Measurements from ENCODE around the gene RAB18. TPM values are rescaled to one million over a fixed set of nuclear protein-coding genes. Genes with fewer than 3 reads are reported as not detected.
A peak's percentile ranks its signal among the peaks of the same experiment; 100 is the strongest.

Gene RAB18
- total RNA-seq, 6 experiments from 2014 or later, result 25.6 to 66.1 (median 53.3) TPM

GRCh38 chr10:27558612-27559020, 54.5 kb downstream of the RAB18 start:
- ATAC-seq, result peak; percentile 89 to 95 (median 92)
- no peak overlapping the region for H3K4me3 ChIP-seq
- H3K9me3 ChIP-seq, result no peaks in the 10 kb centered on the region
- no peak for TF ChIP-seq POLR2A (IDR thresholded peaks at IDR 0.05)
- TF ChIP-seq CTCF (IDR thresholded peaks at IDR 0.05), result peak; percentile 64 to 75 (median 70)
- intact Hi-C loops (cut with DNase I), result loop anchor here in 1 of 2 donors (10.0 kb wide), 1 partner anchor 96 kb away; no protein-coding TSS in a partner anchor
- H3K36me3 ChIP-seq, result no peaks in the 10 kb centered on the region
- WGBS (ENCODE audit: insufficient coverage, low coverage, low lambda C conversion rate, missing lambda C conversion rate), result 0% methylated on average over 3 of the region's 3 CpGs
- no peaks in the 10 kb centered on the region for H3K4me1 ChIP-seq
- no peaks in the 10 kb centered on the region for H3K27me3 ChIP-seq
- peak in 1 of 3 donors; percentile 62 for DNase-seq
- H3K27ac ChIP-seq, result no peak overlapping the region

DNA sequence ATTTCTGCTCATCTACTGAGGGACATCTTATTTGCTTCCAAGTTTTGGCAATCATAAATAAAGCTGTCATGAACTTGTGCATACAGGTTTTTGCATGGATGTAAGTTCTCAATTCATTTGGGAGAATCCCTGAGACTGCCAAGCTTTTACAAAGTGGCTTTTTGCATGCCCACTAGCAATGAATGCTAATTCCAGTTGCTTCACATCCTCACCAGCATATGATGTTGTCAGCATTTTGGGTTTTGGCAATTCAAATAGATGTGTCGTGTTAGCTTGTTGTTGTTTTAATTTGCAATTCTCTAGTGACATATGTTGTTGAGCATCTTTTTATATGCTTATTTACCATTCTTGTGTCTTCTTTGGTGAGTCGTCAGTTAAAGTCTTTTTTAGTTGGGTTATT, 57.2 kb downstream of the RAB18 start:
- H3K27me3 ChIP-seq, result no peaks in the 10 kb centered on the region
- intact Hi-C loops (cut with DNase I), result no loop called here
- no peak overlapping the region for H3K4me3 ChIP-seq
- WGBS (ENCODE audit: insufficient coverage, low coverage, low lambda C conversion rate, missing lambda C conversion rate), result 72% methylated on average over 2 of the region's 2 CpGs
- TF ChIP-seq POLR2A (IDR thresholded peaks at IDR 0.05) (no peak), CTCF (IDR thresholded peaks at IDR 0.05) (no peak)
- no peaks in the 10 kb centered on the region for H3K36me3 ChIP-seq
- no peak for DNase-seq
- H3K9me3 ChIP-seq, result no peaks in the 10 kb centered on the region
- no peak overlapping the region for H3K27ac ChIP-seq
- ATAC-seq, result no peak
- H3K4me1 ChIP-seq, result no peaks in the 10 kb centered on the region

- TF ChIP-seq POLR2A (IDR thresholded peaks at IDR 0.05) (no peak), CTCF (IDR thresholded peaks at IDR 0.05) (no peak)
- H3K9me3 ChIP-seq, result no peaks in the 10 kb centered on the region
- H3K4me1 ChIP-seq, result no peaks in the 10 kb centered on the region
- intact Hi-C loops (cut with DNase I), result no loop called here
- H3K4me3 ChIP-seq, result no peak overlapping the region
- no peak overlapping the region for H3K27ac ChIP-seq
- H3K36me3 ChIP-seq, result no peaks in the 10 kb centered on the region
- H3K27me3 ChIP-seq, result no peaks in the 10 kb centered on the region
- DNase-seq (no peak), ATAC-seq (no peak)
- 43% methylated on average over 1 of the region's 1 CpG for WGBS (ENCODE audit: insufficient coverage, low coverage, low lambda C conversion rate, missing lambda C conversion rate)
Measured at GRCh38 chr10:27564398-27564797, 60.3 kb downstream of the RAB18 start.

GRCh38 chr10:27564880-27565279, 60.8 kb downstream of the RAB18 start:
- no peak for ATAC-seq
- no peaks in the 10 kb centered on the region for H3K36me3 ChIP-seq
- no peak for DNase-seq
- H3K4me3 ChIP-seq, result no peak overlapping the region
- H3K4me1 ChIP-seq, result no peaks in the 10 kb centered on the region
- no peak overlapping the region for H3K27ac ChIP-seq
- WGBS (ENCODE audit: insufficient coverage, low coverage, low lambda C conversion rate, missing lambda C conversion rate), result 77% methylated on average over 3 of the region's 3 CpGs
- TF ChIP-seq CTCF (IDR thresholded peaks at IDR 0.05) (no peak), POLR2A (IDR thresholded peaks at IDR 0.05) (no peak)
- H3K9me3 ChIP-seq, result no peaks in the 10 kb centered on the region
- H3K27me3 ChIP-seq, result no peaks in the 10 kb centered on the region
- intact Hi-C loops (cut with DNase I), result no loop called here

Measured in right lobe of liver (tissue), 6 donors.